ENCODE data around the gene FAM200A. TPM values are rescaled to one million over a fixed set of nuclear protein-coding genes. Genes with fewer than 3 reads are reported as not detected.

FAM200A gene
- total RNA-seq, 1 experiment from 2014 or later = 4.7 TPM

GRCh38 chr7:99554939-99555338 lies 3.0 kb upstream of the FAM200A start (continued):
- TF ChIP-seq, protein P1, sequence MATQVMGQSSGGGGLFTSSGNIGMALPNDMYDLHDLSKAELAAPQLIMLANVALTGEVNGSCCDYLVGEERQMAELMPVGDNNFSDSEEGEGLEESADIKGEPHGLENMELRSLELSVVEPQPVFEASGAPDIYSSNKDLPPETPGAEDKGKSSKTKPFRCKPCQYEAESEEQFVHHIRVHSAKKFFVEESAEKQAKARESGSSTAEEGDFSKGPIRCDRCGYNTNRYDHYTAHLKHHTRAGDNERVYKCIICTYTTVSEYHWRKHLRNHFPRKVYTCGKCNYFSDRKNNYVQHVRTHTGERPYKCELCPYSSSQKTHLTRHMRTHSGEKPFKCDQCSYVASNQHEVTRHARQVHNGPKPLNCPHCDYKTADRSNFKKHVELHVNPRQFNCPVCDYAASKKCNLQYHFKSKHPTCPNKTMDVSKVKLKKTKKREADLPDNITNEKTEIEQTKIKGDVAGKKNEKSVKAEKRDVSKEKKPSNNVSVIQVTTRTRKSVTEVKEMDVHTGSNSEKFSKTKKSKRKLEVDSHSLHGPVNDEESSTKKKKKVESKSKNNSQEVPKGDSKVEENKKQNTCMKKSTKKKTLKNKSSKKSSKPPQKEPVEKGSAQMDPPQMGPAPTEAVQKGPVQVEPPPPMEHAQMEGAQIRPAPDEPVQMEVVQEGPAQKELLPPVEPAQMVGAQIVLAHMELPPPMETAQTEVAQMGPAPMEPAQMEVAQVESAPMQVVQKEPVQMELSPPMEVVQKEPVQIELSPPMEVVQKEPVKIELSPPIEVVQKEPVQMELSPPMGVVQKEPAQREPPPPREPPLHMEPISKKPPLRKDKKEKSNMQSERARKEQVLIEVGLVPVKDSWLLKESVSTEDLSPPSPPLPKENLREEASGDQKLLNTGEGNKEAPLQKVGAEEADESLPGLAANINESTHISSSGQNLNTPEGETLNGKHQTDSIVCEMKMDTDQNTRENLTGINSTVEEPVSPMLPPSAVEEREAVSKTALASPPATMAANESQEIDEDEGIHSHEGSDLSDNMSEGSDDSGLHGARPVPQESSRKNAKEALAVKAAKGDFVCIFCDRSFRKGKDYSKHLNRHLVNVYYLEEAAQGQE (IDR thresholded peaks at IDR 0.05; ENCODE audit: low read depth) = no peak
- TF ChIP-seq ELF1 (IDR thresholded peaks at IDR 0.05; ENCODE audit: borderline replicate concordance, low read depth) (no peak), CTCF (IDR thresholded peaks at IDR 0.05 in 2 of 3, conservative IDR thresholded peaks at IDR 0.05 in 1 of 3; ENCODE audit: borderline replicate concordance in 1 of 3, insufficient read depth in 1 of 3, low read depth in 2 of 3, low read length in 2 of 3) (no peak), JUND (IDR thresholded peaks at IDR 0.05) (no peak), YY1 (IDR thresholded peaks at IDR 0.05; ENCODE audit: extremely low read depth, insufficient replicate concordance, low read depth, low read length) (no peak), EZH2phosphoT487 (IDR thresholded peaks at IDR 0.05; ENCODE audit: borderline replicate concordance) (no peak), SRF (IDR thresholded peaks at IDR 0.05; ENCODE audit: low read depth) (no peak)

DNA sequence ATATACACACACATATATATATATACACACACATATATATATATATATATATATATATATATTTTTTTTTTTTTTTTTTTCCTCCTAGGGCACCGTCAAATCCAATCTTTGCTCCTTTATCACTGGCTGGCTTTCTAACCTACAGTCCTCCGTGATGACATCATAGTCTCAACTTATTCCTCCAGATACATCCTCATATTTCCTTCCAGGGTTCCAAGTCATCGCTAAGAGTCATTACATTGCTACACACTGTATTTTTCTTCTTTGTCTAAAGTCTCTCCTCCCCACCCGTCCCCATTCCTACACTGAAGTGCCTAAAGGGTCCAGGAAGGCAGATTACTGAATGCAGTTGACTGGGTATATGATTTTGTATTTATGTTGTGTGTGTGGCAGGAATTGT lies 1.1 kb upstream of the FAM200A start:
- BruUV-seq (replicated peaks) = no TSS peak
- RAD21 ChIA-PET (ENCODE audit: low non-redundant PET in 1 of 2, low total read pairs in 2 of 2, uncharacterized antibody in 2 of 2, unreplicated experiment in 2 of 2) = no interaction called here
- no peak overlapping the region for H3K4me2 ChIP-seq (ENCODE audit: low read length)
- TF ChIP-seq, protein P1 (IDR thresholded peaks at IDR 0.05; ENCODE audit: low read depth) = no peak
- TF ChIP-seq ZBTB33 (IDR thresholded peaks at IDR 0.05; ENCODE audit: extremely low read depth, insufficient replicate concordance, low read length) = no peak
- TF ChIP-seq YY1 (IDR thresholded peaks at IDR 0.05; ENCODE audit: extremely low read depth, insufficient replicate concordance, low read depth, low read length) = no peak
- TF ChIP-seq CBX3 (IDR thresholded peaks at IDR 0.05; ENCODE audit: low read depth) = no peak
- TF ChIP-seq FOSL1 (IDR thresholded peaks at IDR 0.05; ENCODE audit: low read depth) = no peak
- TF ChIP-seq EZH2phosphoT487 (IDR thresholded peaks at IDR 0.05; ENCODE audit: borderline replicate concordance) = no peak
- no peak for TF ChIP-seq POLR2A (IDR thresholded peaks at IDR 0.05; ENCODE audit: borderline replicate concordance, extremely low read depth, insufficient read depth, insufficient read length)
- no peak for TF ChIP-seq ZNF274 (IDR thresholded peaks at IDR 0.05; ENCODE audit: low read depth, low read length)

More for the DNA sequence above, 1.1 kb upstream of the FAM200A start:
- CTCF ChIA-PET = no interaction called here
- POLR2A ChIA-PET = no interaction called here
- Histone ChIP-seq H3K4me3 (replicated peaks in 1 of 2; ENCODE audit: low read depth in 1 of 2, low read length in 2 of 2) (no peak overlapping the region), H3K4me1 (ENCODE audit: control insufficient read depth in 1 of 2, insufficient read depth in 2 of 2, low read length in 2 of 2) (peaks cover 8 to 23% of the 10 kb centered on the region in 2 experiments), H2AFZ (ENCODE audit: low read depth, low read length, poor library complexity, severe bottlenecking) (no peak overlapping the region), H3K9me2 (ENCODE audit: insufficient read depth) (no peaks in the 10 kb centered on the region), H3K36me3 (ENCODE audit: control insufficient read depth in 1 of 2, insufficient read depth in 2 of 2, low read length in 2 of 2) (peaks cover 2 to 3% of the 10 kb centered on the region in 2 experiments; a peak in 1 of 4 replicates), H3K27ac (ENCODE audit: low read depth, low read length) (no peak overlapping the region), H3K9ac (ENCODE audit: low read length) (no peak overlapping the region), H3K79me2 (ENCODE audit: insufficient read depth, low read length) (peaks cover 31% of the 10 kb centered on the region), H3K27me3 (ENCODE audit: insufficient read depth, low read length) (no peaks in the 10 kb centered on the region), H4K20me1 (ENCODE audit: insufficient read depth) (no peaks in the 10 kb centered on the region), H3K9me3 (ENCODE audit: control insufficient read depth in 1 of 2, insufficient read depth in 1 of 2, low read depth in 1 of 2, low read length in 2 of 2) (no peaks in the 10 kb centered on the region)
- DNase-seq (ENCODE audit: low read depth, low spot score) (no peak), ATAC-seq (no peak)
- intact Hi-C loops (cut with micrococcal nuclease) = loop anchor here (2.0 kb wide), 1 partner anchor 48 kb away; the partner anchor contains the start of gene ZKSCAN5

All from HCT116 (cell line).